HK-2 (cell line): ENCODE results near the gene SYTL4.
A peak's percentile ranks its signal among the peaks of the same experiment; 100 is the strongest.

ENCODE experiments used
- DNase-seq: peaks from one replicate; pipeline ENCODE4 v3.0.0-alpha.2; 2018; ENCODE audit not compliant: unreplicated experiment

SYTL4 gene

GRCh38 chrX:100648458-100649417 is 83.2 kb downstream of the SYTL4 start:
- no peak for DNase-seq

GRCh38 chrX:100647739-100648138 is 84.2 kb downstream of the SYTL4 start:
- DNase-seq, result no peak

GRCh38 chrX:100647095-100647494 is 84.8 kb downstream of the SYTL4 start:
- no peak for DNase-seq

GRCh38 chrX:100645106-100645505 is 86.8 kb downstream of the SYTL4 start:
- DNase-seq, result no peak

GRCh38 chrX:100643956-100644860 is 87.7 kb downstream of the SYTL4 start, which contains the start of gene SRPX2:
Gene SRPX2, plus strand, starts transcription at chrX:100644199. Its CDS starts 2,124 bp downstream, at chrX:100646323.
- DNase-seq, result peak; percentile 45

- no peak for DNase-seq
These were observed 88.7 kb downstream of the SYTL4 start for GRCh38 chrX:100643212-100643611.

GRCh38 chrX:100642290-100642689 is 89.6 kb downstream of the SYTL4 start:
- DNase-seq, result no peak

GRCh38 chrX:100636321-100636991 is 95.5 kb downstream of the SYTL4 start, which contains the start of gene TSPAN6:
Gene TSPAN6, minus strand, starts transcription at chrX:100636806. Its CDS starts 112 bp downstream, at chrX:100636694.
- peak; percentile 87 for DNase-seq

- no peak for DNase-seq
These were observed 96.0 kb downstream of the SYTL4 start for GRCh38 chrX:100635989-100636320.

- no peak for DNase-seq
These were observed 96.9 kb downstream of the SYTL4 start for GRCh38 chrX:100635040-100635439.

- DNase-seq, result no peak
These were observed 105.9 kb downstream of the SYTL4 start for GRCh38 chrX:100625985-100626491.
